ENCODE measurements around the gene CELF2.

CELF2 gene

DNA sequence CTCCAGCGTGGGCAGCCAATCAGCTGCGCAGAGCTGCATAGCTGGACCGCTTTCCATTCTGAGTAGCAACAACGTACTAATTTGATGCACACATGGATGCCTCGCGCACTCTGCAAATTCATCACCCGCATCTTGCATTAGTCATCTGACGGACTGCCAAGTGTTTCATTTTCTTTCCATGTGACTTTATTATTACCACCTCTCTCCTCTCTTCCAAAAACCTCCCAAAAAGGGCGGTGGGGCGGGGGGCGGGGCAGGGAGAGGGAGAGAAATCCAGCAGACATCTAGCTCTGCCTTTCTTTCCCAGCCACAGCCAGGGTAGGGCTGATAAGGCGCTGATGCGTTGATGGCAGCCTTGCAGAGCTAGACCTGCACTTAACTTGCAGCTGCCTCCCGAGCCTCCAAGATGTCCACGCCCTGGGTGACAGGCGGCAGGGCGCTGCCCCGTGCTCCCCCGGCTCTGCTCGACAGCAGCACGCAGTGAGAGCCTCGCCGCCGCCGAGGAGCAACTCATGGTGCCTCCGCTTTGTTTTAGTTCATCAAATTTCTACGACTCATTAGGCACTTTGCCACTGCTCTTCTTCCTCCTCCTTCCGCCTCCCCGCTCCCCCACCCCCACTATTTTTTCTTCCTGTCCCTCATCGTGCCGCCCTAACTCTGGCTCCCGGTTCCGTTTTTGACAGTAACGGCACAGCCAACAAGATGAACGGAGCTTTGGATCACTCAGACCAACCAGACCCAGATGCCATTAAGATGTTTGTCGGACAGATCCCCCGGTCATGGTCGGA lies 147.3 kb downstream of the CELF2 start:
- CTCF ChIA-PET = interaction anchor here (0.7 to 4.8 kb wide), 24 partner anchors 8 to 1822 kb away, joined by 3 to 40 read pairs (median 4); no protein-coding TSS in a partner anchor
- POLR2A ChIA-PET = interaction anchor here (0.9 to 2.3 kb wide), 5 partner anchors 11 to 78 kb away, joined by 3 to 6 read pairs (median 4); no protein-coding TSS in a partner anchor
- TF ChIP-seq, protein P1, sequence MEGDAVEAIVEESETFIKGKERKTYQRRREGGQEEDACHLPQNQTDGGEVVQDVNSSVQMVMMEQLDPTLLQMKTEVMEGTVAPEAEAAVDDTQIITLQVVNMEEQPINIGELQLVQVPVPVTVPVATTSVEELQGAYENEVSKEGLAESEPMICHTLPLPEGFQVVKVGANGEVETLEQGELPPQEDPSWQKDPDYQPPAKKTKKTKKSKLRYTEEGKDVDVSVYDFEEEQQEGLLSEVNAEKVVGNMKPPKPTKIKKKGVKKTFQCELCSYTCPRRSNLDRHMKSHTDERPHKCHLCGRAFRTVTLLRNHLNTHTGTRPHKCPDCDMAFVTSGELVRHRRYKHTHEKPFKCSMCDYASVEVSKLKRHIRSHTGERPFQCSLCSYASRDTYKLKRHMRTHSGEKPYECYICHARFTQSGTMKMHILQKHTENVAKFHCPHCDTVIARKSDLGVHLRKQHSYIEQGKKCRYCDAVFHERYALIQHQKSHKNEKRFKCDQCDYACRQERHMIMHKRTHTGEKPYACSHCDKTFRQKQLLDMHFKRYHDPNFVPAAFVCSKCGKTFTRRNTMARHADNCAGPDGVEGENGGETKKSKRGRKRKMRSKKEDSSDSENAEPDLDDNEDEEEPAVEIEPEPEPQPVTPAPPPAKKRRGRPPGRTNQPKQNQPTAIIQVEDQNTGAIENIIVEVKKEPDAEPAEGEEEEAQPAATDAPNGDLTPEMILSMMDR (IDR thresholded peaks at IDR 0.05; ENCODE audit: control extremely low read depth, extremely low read depth, low read depth, missing control alignments) = no peak
- peak; percentile 70 for DNase-seq (ENCODE audit: extremely low spot score)

DNA sequence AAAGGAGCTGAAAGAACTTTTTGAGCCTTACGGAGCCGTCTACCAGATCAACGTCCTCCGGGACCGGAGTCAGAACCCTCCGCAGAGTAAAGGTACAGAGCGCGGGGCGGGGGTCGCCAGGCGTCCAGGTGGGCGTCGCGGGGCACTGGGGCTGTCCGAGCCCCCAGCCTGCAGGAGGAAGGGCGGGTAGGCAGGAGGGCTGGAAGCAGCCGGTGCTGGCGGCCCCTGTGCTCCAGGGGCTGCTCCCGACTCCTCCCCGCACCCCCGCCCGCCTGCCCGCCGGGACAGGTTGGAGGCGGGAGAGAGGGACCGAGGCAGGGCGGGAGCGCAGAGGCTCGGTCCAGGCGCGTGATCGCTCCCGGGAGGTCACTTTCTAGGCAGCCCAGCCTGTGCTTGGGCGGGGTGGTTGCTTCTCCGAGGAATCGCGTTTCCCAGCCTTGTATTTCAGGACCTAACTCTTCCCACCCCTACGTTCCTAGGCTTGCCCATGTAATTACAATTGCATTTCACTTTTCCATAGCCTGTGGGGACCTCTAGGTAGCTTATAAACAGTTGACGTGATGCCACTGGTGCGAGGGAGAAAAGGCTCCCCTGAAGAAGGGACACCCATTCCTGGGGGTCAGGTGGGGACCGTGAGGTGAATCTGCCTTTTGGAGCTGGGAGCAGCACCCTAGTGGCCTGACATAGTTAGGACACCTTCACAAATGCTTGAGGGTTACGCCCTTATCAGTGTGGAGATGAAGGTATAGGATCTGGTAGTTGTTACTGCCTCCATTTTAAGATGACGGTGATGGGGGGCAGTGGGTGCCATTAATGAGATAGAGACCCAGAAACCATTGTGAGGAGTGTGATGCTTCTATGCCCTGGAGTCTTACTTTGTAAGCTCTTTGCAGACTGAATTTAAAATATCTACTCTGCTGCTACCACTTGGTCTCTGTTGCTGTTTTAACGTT lies 148.2 kb downstream of the CELF2 start:
- peak; percentile 72 for DNase-seq (ENCODE audit: extremely low spot score)
- CTCF ChIA-PET = interaction anchor here (0.7 to 4.8 kb wide), 26 partner anchors 9 to 150 kb away, joined by 3 to 40 read pairs (median 4); no protein-coding TSS in a partner anchor
- POLR2A ChIA-PET = interaction anchor here (1.2 to 2.3 kb wide), 3 partner anchors 10 to 77 kb away, joined by 4 to 6 read pairs (median 4); no protein-coding TSS in a partner anchor
- TF ChIP-seq, protein P1 (IDR thresholded peaks at IDR 0.05; ENCODE audit: control extremely low read depth, extremely low read depth, low read depth, missing control alignments) = peak; percentile 56

DNA sequence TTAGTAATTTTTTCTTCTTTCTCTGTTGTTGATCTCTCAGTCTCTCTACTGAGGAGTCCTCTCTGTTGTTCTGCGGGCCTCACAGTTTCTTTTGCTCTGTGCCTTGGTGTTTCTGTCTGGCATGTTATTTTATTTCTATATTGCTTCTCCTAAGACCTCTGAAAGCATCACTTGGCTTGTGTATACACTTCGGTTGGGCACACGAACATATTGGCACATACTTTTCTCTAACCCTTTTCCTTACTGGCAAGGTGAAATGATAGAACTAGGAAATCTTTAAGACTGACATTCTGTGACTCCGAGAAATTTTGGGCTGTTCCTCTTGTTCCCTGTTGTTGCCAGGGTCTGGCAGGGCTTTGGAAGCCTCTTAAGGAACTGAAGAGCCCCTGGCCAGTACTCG lies 148.9 kb downstream of the CELF2 start:
- ChIA-PET POLR2A (interaction anchor here (1.2 kb wide), 1 partner anchor 9 kb away, joined by 4 read pairs; no protein-coding TSS in a partner anchor), CTCF (interaction anchor here (0.7 to 4.8 kb wide), 20 partner anchors 8 to 150 kb away, joined by 3 to 40 read pairs (median 4); no protein-coding TSS in a partner anchor)
- TF ChIP-seq, protein P1 (IDR thresholded peaks at IDR 0.05; ENCODE audit: control extremely low read depth, extremely low read depth, low read depth, missing control alignments) = no peak
- DNase-seq (ENCODE audit: extremely low spot score) = no peak

DNA sequence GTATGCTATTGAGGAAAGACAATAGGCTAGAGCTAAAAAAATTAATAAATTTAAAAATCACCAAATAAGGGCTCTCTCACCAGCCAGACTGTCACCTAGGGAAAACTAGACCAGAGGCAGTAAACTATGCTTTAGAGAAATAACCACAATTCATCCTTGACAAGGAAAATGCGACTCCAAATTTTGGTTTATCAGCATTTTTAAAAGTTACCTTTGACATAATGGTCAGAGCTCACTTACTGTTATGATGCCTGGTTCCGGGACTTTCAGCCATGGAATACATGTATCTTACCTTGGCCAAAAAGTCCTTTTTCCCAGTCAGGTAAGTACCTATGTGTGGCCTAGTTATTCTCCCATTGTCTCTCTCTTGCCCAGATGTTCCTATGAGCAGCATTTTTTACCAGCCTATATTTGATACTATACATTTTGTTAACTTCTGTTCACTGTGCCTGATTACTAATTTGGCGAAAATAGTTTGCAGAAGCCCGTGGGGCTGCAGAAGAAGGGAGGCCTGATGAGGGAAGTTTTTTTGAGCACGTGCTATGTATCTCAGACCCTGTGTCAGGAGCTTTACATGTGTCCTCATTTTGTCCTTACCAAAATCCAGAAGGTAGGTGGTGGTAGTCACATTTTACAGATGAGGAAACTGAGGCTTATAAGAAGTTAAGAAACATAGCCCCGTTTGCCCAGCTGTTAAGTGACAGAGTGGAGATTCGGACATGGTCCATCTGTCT lies 149.7 kb downstream of the CELF2 start:
- POLR2A ChIA-PET = interaction anchor here (0.6 to 0.9 kb wide), 3 partner anchors 11 to 578 kb away, joined by 3 read pairs; no protein-coding TSS in a partner anchor
- no peak for DNase-seq (ENCODE audit: extremely low spot score)
- TF ChIP-seq, protein P1 (IDR thresholded peaks at IDR 0.05; ENCODE audit: control extremely low read depth, extremely low read depth, low read depth, missing control alignments) = no peak
- CTCF ChIA-PET = interaction anchor here (1.0 to 4.8 kb wide), 6 partner anchors 11 to 103 kb away, joined by 3 to 40 read pairs (median 6); no protein-coding TSS in a partner anchor

DNA sequence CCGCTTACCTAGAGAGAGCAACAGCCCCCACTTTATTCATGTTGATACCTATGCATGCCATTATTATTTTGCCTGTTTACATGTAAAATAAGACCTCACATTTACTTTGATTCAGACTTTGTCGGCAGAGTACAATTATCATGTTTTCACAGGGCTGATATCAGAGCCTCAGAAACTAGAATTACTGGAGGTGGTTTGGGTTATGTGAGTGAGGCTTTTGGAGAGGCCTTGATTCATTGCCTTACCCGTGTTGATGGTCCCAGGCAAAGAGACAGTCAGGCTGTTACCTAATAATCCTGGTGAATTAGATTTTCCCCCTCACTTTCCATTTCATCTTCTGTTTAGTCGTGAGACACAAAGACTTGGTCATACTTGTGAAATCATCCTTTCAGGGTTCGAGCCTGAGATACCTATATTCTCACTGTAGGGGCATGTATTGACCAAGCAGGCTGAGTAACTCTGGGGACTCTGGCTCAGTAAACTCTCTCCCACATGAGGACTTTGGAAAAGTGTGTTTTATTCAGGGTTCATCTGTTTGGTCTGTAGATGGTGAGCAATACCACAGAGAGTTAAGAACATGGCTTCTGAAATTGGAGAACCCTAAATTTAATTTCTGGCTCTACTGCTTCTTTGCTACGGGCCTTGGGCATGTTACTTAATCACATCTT lies 150.9 kb downstream of the CELF2 start:
- ChIA-PET CTCF (interaction anchor here (0.7 to 4.8 kb wide), 4 partner anchors 10 to 102 kb away, joined by 3 to 40 read pairs (median 3); no protein-coding TSS in a partner anchor), POLR2A (interaction anchor here (0.6 to 0.9 kb wide), 2 partner anchors 10 to 579 kb away, joined by 3 read pairs; no protein-coding TSS in a partner anchor)
- DNase-seq (ENCODE audit: extremely low spot score) = no peak
- TF ChIP-seq, protein P1 (IDR thresholded peaks at IDR 0.05; ENCODE audit: control extremely low read depth, extremely low read depth, low read depth, missing control alignments) = no peak

Measured in GM10248 (cell line).